Stimulated activated memory B cell treated with anti-CD40 and anti-IgM and Interleukin-4, amounts not matched to agents 10 μg/mL and 1 μg/mL and 100 μg/mL, for 72 hours (primary cell): ENCODE data around the gene ARF1.

Source experiments
- ATAC-seq: fragments of 150-1000 bp; cut with Tn5 transposase; 2 replicates; pipeline ENCODE4 v1.10.0; 2021
- H3K27ac Mint-ChIP-seq: one replicate; pipeline ENCODE4 v1.8.0; 2022; ENCODE audit warnings: mild to moderate bottlenecking, mixed read lengths
- H3K27me3 Mint-ChIP-seq: one replicate; pipeline ENCODE4 v1.8.0; 2022; ENCODE audit warnings: mixed read lengths
- H3K36me3 Mint-ChIP-seq: one replicate; pipeline ENCODE4 v1.8.0; 2022; ENCODE audit warnings: mixed read lengths
- H3K4me1 Mint-ChIP-seq: one replicate; pipeline ENCODE4 v1.8.0; 2022; ENCODE audit warnings: mixed read lengths
- H3K4me3 Mint-ChIP-seq: one replicate; pipeline ENCODE4 v1.8.0; 2022; ENCODE audit warnings: mild to moderate bottlenecking, moderate library complexity, mixed read lengths
- H3K9me3 Mint-ChIP-seq: one replicate; pipeline ENCODE4 v1.8.0; 2022; ENCODE audit warnings: mixed read lengths

The ARF1 gene

DNA sequence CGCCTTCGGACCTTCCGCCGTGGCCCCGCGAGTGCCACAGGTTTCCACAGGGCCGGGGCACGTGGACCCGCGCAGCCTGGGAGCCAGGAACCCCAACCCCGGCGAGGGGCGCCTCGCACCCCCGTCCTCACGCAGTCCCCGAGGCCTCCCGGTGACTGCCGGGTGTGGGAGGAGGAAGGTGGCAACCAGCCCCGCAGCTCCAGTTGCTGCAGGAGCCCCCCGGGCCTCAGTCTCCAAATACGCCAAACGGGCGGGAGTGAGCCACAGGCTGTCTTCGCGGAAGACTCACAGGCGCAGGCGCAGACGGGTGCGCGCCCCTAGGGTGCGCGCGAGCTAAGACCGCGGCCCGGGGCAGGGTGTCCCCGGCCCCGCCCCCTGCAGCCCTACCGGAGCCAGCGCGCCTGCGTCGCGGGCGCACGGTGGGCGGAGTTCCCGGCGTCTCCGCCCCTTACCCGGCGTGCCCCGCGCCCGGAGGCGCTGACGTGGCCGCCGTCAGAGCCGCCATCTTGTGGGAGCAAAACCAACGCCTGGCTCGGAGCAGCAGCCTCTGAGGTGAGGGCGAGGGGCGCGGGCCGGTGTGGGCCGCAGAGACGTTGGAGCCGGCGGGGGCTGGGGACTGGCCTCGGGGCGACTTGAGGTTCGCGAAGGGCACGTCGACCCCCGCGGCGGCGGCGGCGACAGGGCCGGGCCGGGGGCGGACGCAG lies at the start of gene ARF1:
ARF1 (plus strand) TSS at position 495 of the 704 bp plus-strand sequence. CDS start 14,407 bp downstream, outside the sequence.
- H3K27me3 Mint-ChIP-seq: no peaks in the 10 kb centered on the region
- peak; percentile 93 for ATAC-seq
- H3K9me3 Mint-ChIP-seq: no peaks in the 10 kb centered on the region
- H3K4me1 Mint-ChIP-seq: peaks cover 74% of the 10 kb centered on the region
- no peaks in the 10 kb centered on the region for H3K36me3 Mint-ChIP-seq
- H3K4me3 Mint-ChIP-seq: peak within 1 kb of the TSS; percentile 94
- H3K27ac Mint-ChIP-seq: peak within 1 kb of the TSS; percentile 93

- peaks cover 75% of the 10 kb centered on the region for H3K27me3 Mint-ChIP-seq
- H3K36me3 Mint-ChIP-seq: peaks cover 6% of the 10 kb centered on the region
- no peak overlapping the region for H3K27ac Mint-ChIP-seq
These were observed 49.1 kb upstream of the ARF1 start for GRCh38 chr1:228033376-228033775.

DNA sequence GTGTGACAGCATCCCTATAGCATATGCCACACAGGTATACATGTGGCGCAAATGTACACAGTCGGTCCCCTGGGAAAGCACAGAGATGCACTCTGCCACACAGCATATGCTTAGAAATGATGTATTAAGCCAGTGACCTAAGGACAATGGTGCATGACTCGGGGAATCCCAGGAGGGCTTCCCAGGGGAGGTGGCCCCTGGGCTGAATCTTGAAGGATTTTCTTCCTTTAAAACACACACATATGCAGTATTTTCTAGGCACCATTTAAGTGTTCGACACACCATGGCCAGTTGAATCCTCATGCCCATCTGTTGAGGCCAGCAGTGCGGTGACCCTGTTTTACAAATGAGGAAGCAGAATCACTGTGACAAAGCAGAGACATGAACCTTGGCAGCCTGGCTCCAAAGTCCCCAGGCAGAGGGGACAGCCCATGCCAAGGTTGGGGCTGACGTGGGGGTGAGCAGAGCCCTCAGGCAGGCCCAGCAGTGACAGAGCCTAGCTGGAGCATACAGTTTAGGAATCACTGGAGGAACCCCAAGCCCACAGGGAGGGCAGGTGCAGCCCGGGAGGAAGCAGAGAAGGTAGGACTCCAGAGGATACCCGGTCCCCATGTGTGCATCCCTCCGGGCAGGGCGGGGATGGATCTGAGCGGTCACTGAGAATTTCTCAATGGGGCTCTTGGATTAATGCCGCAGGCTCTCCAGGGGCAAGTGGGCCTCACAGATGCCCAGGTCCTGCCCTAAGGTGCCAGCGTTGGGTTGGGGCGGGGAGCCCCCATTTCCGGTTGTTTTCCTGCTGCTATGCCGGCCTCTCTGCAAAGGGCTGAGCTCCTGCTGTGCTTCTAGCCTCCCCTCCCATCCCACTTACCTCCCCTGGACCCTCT lies 47.3 kb upstream of the ARF1 start:
- Mint-ChIP-seq H3K36me3 (peaks cover 6% of the 10 kb centered on the region), H3K27ac (no peak overlapping the region), H3K27me3 (peaks cover 89% of the 10 kb centered on the region), H3K4me3 (no peak overlapping the region), H3K4me1 (no peaks in the 10 kb centered on the region), H3K9me3 (peaks cover 3% of the 10 kb centered on the region)
- no peak for ATAC-seq

More at GRCh38 chr1:228033376-228033775, 49.1 kb upstream of the ARF1 start:
- Mint-ChIP-seq H3K9me3 (peaks cover 3% of the 10 kb centered on the region), H3K4me1 (no peaks in the 10 kb centered on the region), H3K4me3 (no peak overlapping the region)
- no peak for ATAC-seq

GRCh38 chr1:228035844-228036243 lies 46.7 kb upstream of the ARF1 start:
- peaks cover 6% of the 10 kb centered on the region for H3K36me3 Mint-ChIP-seq
- peaks cover 89% of the 10 kb centered on the region for H3K27me3 Mint-ChIP-seq
- H3K9me3 Mint-ChIP-seq: peaks cover 3% of the 10 kb centered on the region
- no peak overlapping the region for H3K4me3 Mint-ChIP-seq
- no peak overlapping the region for H3K27ac Mint-ChIP-seq
- ATAC-seq: no peak
- H3K4me1 Mint-ChIP-seq: no peaks in the 10 kb centered on the region

GRCh38 chr1:228036701-228037231 lies 45.7 kb upstream of the ARF1 start:
- no peak overlapping the region for H3K4me3 Mint-ChIP-seq

GRCh38 chr1:228037401-228038386 lies 44.8 kb upstream of the ARF1 start:
- no peak overlapping the region for H3K27ac Mint-ChIP-seq
- ATAC-seq: peak; percentile 87
- peaks cover 6% of the 10 kb centered on the region for H3K36me3 Mint-ChIP-seq
- H3K4me1 Mint-ChIP-seq: no peaks in the 10 kb centered on the region
- H3K4me3 Mint-ChIP-seq: peak overlapping the region; percentile 25
- peaks cover 3% of the 10 kb centered on the region for H3K9me3 Mint-ChIP-seq
- peaks cover 71% of the 10 kb centered on the region for H3K27me3 Mint-ChIP-seq

More at GRCh38 chr1:228036701-228037231, 45.7 kb upstream of the ARF1 start:
- Mint-ChIP-seq H3K27ac (no peak overlapping the region), H3K9me3 (peaks cover 3% of the 10 kb centered on the region), H3K36me3 (peaks cover 6% of the 10 kb centered on the region), H3K27me3 (peaks cover 80% of the 10 kb centered on the region), H3K4me1 (no peaks in the 10 kb centered on the region)
- ATAC-seq: no peak

DNA sequence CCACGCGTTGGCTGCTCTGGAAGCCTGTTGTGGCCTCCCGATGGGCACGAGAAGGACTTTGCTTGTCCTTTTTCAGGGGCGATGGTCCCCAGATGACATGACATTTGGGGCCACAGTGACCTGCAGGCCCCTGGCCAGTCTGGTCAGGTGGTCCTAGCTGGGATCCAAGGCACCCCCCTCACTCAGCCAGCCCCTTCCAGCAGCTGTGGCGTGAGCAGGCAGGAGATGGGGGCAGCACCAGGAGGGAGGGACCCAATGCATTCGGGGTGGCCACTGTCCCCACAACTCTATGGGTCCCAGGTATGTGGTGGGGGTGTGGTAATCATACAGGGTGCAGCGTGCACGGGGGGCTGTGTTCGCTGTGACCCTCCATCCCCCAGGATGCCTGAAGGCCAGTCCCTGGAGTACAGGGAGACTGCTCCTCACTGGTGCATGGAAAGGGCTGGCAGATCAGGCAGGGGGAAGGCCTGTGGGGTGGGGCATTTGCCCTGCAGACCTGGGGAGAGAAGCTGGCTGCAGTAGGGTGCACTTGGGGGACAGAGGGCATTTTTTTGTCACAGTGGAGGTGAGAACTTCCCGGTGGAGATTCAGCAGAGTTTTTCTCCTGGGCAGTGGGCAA lies 44.0 kb upstream of the ARF1 start:
- no peak for ATAC-seq
- H3K9me3 Mint-ChIP-seq: peaks cover under 1% of the 10 kb centered on the region
- no peak overlapping the region for H3K4me3 Mint-ChIP-seq
- no peak overlapping the region for H3K27ac Mint-ChIP-seq
- H3K4me1 Mint-ChIP-seq: no peaks in the 10 kb centered on the region
- H3K27me3 Mint-ChIP-seq: peaks cover 63% of the 10 kb centered on the region
- H3K36me3 Mint-ChIP-seq: peaks cover 2% of the 10 kb centered on the region

GRCh38 chr1:228039006-228039903 lies 43.3 kb upstream of the ARF1 start:
- Mint-ChIP-seq H3K27ac (no peak overlapping the region), H3K4me3 (no peak overlapping the region), H3K4me1 (no peaks in the 10 kb centered on the region), H3K36me3 (no peaks in the 10 kb centered on the region), H3K27me3 (peaks cover 55% of the 10 kb centered on the region), H3K9me3 (no peaks in the 10 kb centered on the region)
- ATAC-seq: no peak

- H3K27ac Mint-ChIP-seq: no peak overlapping the region
- H3K9me3 Mint-ChIP-seq: no peaks in the 10 kb centered on the region
- no peaks in the 10 kb centered on the region for H3K36me3 Mint-ChIP-seq
- H3K4me1 Mint-ChIP-seq: no peaks in the 10 kb centered on the region
- H3K4me3 Mint-ChIP-seq: no peak overlapping the region
- ATAC-seq: no peak
- H3K27me3 Mint-ChIP-seq: peaks cover 48% of the 10 kb centered on the region
These were observed 42.5 kb upstream of the ARF1 start for GRCh38 chr1:228039986-228040385.

- H3K4me1 Mint-ChIP-seq: no peaks in the 10 kb centered on the region
- H3K36me3 Mint-ChIP-seq: no peaks in the 10 kb centered on the region
- H3K9me3 Mint-ChIP-seq: peaks cover 3% of the 10 kb centered on the region
- no peak overlapping the region for H3K4me3 Mint-ChIP-seq
- peaks cover 35% of the 10 kb centered on the region for H3K27me3 Mint-ChIP-seq
- ATAC-seq: no peak
- H3K27ac Mint-ChIP-seq: no peak overlapping the region
These were observed 41.2 kb upstream of the ARF1 start for GRCh38 chr1:228041316-228041715.

- Mint-ChIP-seq H3K36me3 (no peaks in the 10 kb centered on the region), H3K4me3 (no peak overlapping the region), H3K27me3 (peaks cover 23% of the 10 kb centered on the region), H3K27ac (no peak overlapping the region), H3K4me1 (no peaks in the 10 kb centered on the region), H3K9me3 (peaks cover 6% of the 10 kb centered on the region)
- no peak for ATAC-seq
These were observed 40.0 kb upstream of the ARF1 start for GRCh38 chr1:228042508-228042907.

GRCh38 chr1:228043281-228043848 lies 39.1 kb upstream of the ARF1 start:
- no peaks in the 10 kb centered on the region for H3K4me1 Mint-ChIP-seq
- no peaks in the 10 kb centered on the region for H3K36me3 Mint-ChIP-seq
- peaks cover 18% of the 10 kb centered on the region for H3K27me3 Mint-ChIP-seq
- H3K9me3 Mint-ChIP-seq: peaks cover 6% of the 10 kb centered on the region
- no peak for ATAC-seq
- no peak overlapping the region for H3K27ac Mint-ChIP-seq
- H3K4me3 Mint-ChIP-seq: no peak overlapping the region

- Mint-ChIP-seq H3K27ac (no peak overlapping the region), H3K4me3 (no peak overlapping the region), H3K27me3 (peaks cover 22% of the 10 kb centered on the region), H3K36me3 (no peaks in the 10 kb centered on the region), H3K9me3 (peaks cover 6% of the 10 kb centered on the region), H3K4me1 (no peaks in the 10 kb centered on the region)
- no peak for ATAC-seq
These were observed 37.5 kb upstream of the ARF1 start for GRCh38 chr1:228044961-228045360.
